PC-3 (cell line): Measurements from ENCODE around the gene MBD3L2B.

Experiments
- EZH2 ChIP-seq: fragments of 300-600 bp; sonication (generic); IDR thresholded peaks from one replicate; pipeline ENCODE4 v1.6.1; 2017; ENCODE audit warnings: antibody characterized with exemption, mild to moderate bottlenecking, low read length; ENCODE audit not compliant: unreplicated experiment
- EZH2phosphoT487 ChIP-seq: fragments of 300-600 bp; sonication (generic); IDR thresholded peaks from 2 replicates; pipeline ENCODE4 v1.6.1; 2018; ENCODE audit warnings: mild to moderate bottlenecking, antibody characterized with exemption, low read length, borderline replicate concordance

DNA sequence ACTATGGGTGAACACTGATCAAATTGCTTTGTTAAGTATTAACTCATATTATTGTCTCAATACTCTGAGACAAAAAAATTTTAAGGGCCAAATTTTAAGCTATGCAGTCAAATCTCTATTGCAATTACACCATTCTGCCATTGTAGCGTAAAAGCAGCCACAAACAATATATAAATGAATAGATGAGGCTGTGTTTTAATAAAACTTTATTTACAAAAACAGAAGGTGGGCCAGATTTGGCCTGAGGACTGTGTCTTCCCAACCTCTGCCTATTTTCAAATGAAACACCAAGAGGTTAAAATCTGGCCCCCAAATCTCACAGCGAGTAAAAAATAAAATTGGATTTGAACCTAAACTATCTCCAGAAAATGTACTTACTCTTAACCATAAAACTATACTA is 51.7 kb downstream of the MBD3L2B start:
- no peak for TF ChIP-seq EZH2phosphoT487
- TF ChIP-seq EZH2 = no peak
